Renal pelvis (tissue), 4 donors: ENCODE results near the gene VAV3. TPM values are rescaled to one million over a fixed set of nuclear protein-coding genes. Genes with fewer than 3 reads are reported as not detected.
"Not testable (repeated sequence)": the region's sequence is repeated elsewhere in the genome, so short reads cannot be mapped to it uniquely, and the experiment has no call there.

Experiments
- DNase-seq: peaks from one replicate; pipeline ENCODE4 v3.0.0-alpha.2; 2013
- polyA plus RNA-seq, 3 donors: library from polyadenylated mRNA; unstranded; fragments of 120-200 nt; gene quantifications; one replicate each; pipeline ENCODE4 v1.2.1, GENCODE V29; 2013; ENCODE audit not compliant: insufficient read length in 3 of 3

The VAV3 gene
- polyA plus RNA-seq, 3 donors, result 122 to 149 (median 125) TPM

GRCh38 chr1:107750364-107750959 lies 214.5 kb downstream of the VAV3 start:
- DNase-seq, result peak; percentile 61

GRCh38 chr1:107748531-107748930 lies 216.4 kb downstream of the VAV3 start:
- no peak for DNase-seq

- DNase-seq, result no peak
These were observed 223.7 kb downstream of the VAV3 start for GRCh38 chr1:107741242-107741641.

GRCh38 chr1:107740579-107740978 lies 224.4 kb downstream of the VAV3 start:
- DNase-seq, result no peak

GRCh38 chr1:107739651-107740050 lies 225.3 kb downstream of the VAV3 start:
- no peak for DNase-seq

GRCh38 chr1:107739201-107739600 lies 225.8 kb downstream of the VAV3 start:
- no peak for DNase-seq

GRCh38 chr1:107733401-107733800 lies 231.6 kb downstream of the VAV3 start:
- not testable (repeated sequence) for DNase-seq

- no peak for DNase-seq
These were observed 237.1 kb downstream of the VAV3 start for GRCh38 chr1:107727866-107728265.

GRCh38 chr1:107726860-107727259 lies 238.1 kb downstream of the VAV3 start:
- DNase-seq, result no peak

- DNase-seq, result no peak
These were observed 240.3 kb downstream of the VAV3 start for GRCh38 chr1:107724648-107725047.

- not testable (repeated sequence) for DNase-seq
These were observed 244.8 kb downstream of the VAV3 start for GRCh38 chr1:107720210-107720609.

- no peak for DNase-seq
These were observed 255.0 kb downstream of the VAV3 start for GRCh38 chr1:107710005-107710404.

GRCh38 chr1:107707111-107707510 lies 257.9 kb downstream of the VAV3 start:
- no peak for DNase-seq

- DNase-seq, result no peak
These were observed 258.8 kb downstream of the VAV3 start for GRCh38 chr1:107706182-107706581.

- DNase-seq, result no peak
These were observed 260.1 kb downstream of the VAV3 start for GRCh38 chr1:107704911-107705310.

GRCh38 chr1:107702946-107703571 lies 261.9 kb downstream of the VAV3 start:
- no peak for DNase-seq

- DNase-seq, result not testable (repeated sequence)
These were observed 264.3 kb downstream of the VAV3 start for GRCh38 chr1:107700651-107701050.

GRCh38 chr1:107698161-107698560 lies 266.8 kb downstream of the VAV3 start:
- DNase-seq, result no peak

- no peak for DNase-seq
These were observed 269.6 kb downstream of the VAV3 start for GRCh38 chr1:107695341-107695740.

GRCh38 chr1:107692580-107693345 lies 272.2 kb downstream of the VAV3 start:
- no peak for DNase-seq

GRCh38 chr1:107691540-107691939 lies 273.4 kb downstream of the VAV3 start:
- no peak for DNase-seq

GRCh38 chr1:107690491-107690890 lies 274.5 kb downstream of the VAV3 start:
- no peak for DNase-seq

GRCh38 chr1:107689733-107690132 lies 275.2 kb downstream of the VAV3 start:
- DNase-seq, result no peak
